Endothelial cell of coronary artery (primary cell): ENCODE measurements around the gene GALNT11. TPM values are rescaled to one million over a fixed set of nuclear protein-coding genes. Genes with fewer than 3 reads are reported as not detected.

Experiments
- total RNA-seq: library from RNA; depleted of rRNA; stranded (reverse); fragments of >200 nt; gene quantifications from 2 replicates; pipeline ENCODE4 v1.2.3, GENCODE V29; 2014

The GALNT11 gene
- total RNA-seq: 26.7 and 36.0 TPM in 2 replicates

DNA sequence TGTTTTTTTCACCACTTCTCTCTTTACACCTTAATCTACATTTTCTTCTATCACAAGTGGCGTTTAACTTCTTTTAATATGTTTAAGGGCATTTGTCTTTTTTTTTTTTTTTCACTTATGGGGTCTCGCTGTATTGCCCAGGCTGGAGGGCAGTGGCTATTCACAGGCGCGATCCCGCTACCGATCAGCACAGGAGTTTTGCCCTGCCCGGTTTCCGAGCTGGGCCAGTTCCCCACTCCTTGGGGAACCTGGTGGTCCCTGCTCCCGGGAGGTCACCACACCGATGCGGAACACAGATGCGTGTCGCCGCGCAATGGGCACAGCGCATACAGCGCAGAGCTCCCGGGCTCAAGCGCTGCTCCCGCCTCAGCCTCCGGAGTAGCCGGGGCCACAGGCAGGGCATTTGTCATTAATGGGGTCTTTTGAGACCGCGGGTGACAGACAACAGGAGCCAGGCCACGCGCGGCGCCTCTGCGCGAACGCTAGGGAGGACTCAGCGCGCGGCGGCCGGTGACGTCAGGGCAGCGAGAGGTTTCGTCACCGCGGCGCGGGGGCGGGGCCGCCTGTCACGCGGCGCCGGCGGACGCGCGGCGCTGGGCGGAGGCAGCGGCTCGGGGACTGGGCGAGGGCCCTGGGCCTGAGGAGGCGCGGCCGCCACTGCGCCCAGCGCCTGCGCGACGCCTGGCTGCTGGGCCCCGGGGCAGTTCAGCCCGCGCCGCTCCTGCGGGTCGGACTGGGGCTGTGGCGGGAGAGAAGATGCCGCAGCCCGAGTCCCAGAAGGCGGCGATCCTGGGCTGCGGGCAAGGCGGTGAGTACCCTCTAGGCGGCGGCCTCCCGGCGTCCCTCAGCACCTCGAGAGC lies at the start of gene GALNT11:
TSS of gene GALNT11 (plus strand) at position 598 of the 860 bp plus-strand sequence. CDS start 68,554 bp downstream, outside the sequence.

Other genes starting within 250 kb of the GALNT11 start
- gene PRKAG2, start 148.6 kb upstream of the GALNT11 start, total RNA-seq: 27.6 and 28.2 TPM in 2 replicates
- not detected in 2 replicates for gene GALNTL5, start 69.2 kb upstream of the GALNT11 start, total RNA-seq